Omental fat pad (tissue), 4 donors: Measurements from ENCODE around the gene CYP4F22. TPM values are rescaled to one million over a fixed set of nuclear protein-coding genes. Genes with fewer than 3 reads are reported as not detected.
"Not testable (repeated sequence)": the region's sequence is repeated elsewhere in the genome, so short reads cannot be mapped to it uniquely, and the experiment has no call there.

Experiments
- ATAC-seq: fragments of 150-250 bp; one replicate; pipeline ENCODE4 v1.9.1; 2016; ENCODE audit warnings: mild to moderate bottlenecking, moderate library complexity; ENCODE audit not compliant: low FRiP score
- DNase-seq: peaks from one replicate; pipeline ENCODE4 v3.0.0-alpha.2; 2019; ENCODE audit warnings: low spot score
- total RNA-seq, 4 donors: library from RNA; depleted of rRNA; stranded (reverse); fragments of >200 nt; gene quantifications; one replicate each; pipeline ENCODE4 v1.1.0, GENCODE V29; 2016
- TF ChIP-seq, protein P1 (sequence below), 3 donors: fragments of 450-650 bp; IDR thresholded peaks; one replicate each; pipeline ENCODE4 v1.5.1; 2016 to 2017; ENCODE audit warnings: antibody characterized with exemption in 3 of 3, mild to moderate bottlenecking in 3 of 3, moderate library complexity in 2 of 3

The CYP4F22 gene
- total RNA-seq, 4 donors from 2014 or later, result 0.36 to 1.3 TPM; not detected in 2

DNA sequence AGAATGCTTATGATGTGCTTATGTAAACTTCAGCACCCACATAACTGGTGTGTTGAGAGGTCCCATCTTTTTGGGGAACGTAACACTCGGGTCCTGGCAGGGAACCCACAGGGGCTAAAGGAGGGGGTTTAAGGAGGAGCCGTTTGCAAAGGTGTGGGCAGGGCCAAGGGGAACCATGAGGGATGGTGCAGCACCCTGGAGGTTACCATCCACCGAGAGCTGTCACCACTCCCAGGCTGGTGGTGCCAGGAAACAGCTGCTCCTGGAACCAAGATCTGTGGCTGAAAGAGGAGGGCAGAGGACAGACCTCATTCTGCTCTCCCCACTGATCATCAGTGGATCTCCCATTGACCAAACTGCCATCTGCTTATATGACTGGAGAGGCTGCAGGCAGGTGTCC is 83.5 kb downstream of the CYP4F22 start:
- no peak for ATAC-seq
- DNase-seq, result no peak
- TF ChIP-seq, protein P1, sequence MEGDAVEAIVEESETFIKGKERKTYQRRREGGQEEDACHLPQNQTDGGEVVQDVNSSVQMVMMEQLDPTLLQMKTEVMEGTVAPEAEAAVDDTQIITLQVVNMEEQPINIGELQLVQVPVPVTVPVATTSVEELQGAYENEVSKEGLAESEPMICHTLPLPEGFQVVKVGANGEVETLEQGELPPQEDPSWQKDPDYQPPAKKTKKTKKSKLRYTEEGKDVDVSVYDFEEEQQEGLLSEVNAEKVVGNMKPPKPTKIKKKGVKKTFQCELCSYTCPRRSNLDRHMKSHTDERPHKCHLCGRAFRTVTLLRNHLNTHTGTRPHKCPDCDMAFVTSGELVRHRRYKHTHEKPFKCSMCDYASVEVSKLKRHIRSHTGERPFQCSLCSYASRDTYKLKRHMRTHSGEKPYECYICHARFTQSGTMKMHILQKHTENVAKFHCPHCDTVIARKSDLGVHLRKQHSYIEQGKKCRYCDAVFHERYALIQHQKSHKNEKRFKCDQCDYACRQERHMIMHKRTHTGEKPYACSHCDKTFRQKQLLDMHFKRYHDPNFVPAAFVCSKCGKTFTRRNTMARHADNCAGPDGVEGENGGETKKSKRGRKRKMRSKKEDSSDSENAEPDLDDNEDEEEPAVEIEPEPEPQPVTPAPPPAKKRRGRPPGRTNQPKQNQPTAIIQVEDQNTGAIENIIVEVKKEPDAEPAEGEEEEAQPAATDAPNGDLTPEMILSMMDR (IDR thresholded peaks at IDR 0.05), result no peak

- ATAC-seq, DNase-seq: not testable (repeated sequence)
Observed at GRCh38 chr19:15592506-15592905, 84.2 kb downstream of the CYP4F22 start.

DNA sequence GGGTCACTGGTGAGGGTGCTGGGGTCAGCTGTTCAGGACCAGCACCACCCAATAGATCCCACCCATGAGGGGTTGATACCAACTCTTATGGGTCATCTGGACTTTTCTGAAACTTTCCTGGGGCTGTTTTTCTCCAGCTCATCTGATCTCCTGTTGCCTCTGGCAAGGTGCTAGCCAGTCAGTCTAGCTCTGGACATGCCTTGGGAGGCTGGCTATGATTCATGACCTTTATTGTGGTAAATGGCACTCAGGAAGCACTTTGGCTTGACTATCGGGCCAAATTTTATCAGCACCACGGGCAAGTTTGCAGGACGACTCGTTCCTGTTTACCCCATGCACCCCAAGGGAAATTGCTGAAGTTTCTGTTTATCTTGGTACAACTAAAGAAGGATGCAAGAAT is 85.4 kb downstream of the CYP4F22 start:
- not testable (repeated sequence) for DNase-seq, ATAC-seq

DNA sequence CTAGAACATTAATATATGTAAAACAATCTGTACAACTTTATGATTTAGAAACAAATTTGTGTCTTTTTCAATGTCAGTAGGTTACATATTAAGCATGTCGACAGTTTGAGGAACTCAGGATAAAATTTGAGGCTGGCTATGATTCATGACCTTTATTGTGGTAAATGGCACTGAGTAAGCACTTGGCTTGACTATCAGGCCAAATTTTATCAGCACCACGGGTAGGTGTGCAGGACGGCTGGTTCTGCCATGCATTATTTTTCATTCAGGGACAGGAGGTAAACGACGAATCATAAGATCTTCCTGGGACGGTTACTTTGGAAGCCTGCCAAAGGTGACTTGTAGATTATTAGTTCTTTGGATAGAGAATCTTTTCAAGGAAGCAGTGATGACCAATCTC is 86.7 kb downstream of the CYP4F22 start:
- TF ChIP-seq, protein P1 (IDR thresholded peaks at IDR 0.05), result no peak

More for the DNA sequence above, 86.7 kb downstream of the CYP4F22 start:
- ATAC-seq, result no peak
- DNase-seq, result no peak

Other genes with a start within 250 kb of the CYP4F22 start
- 10 to 100 TPM; 22.6 to 49.1 (median 30.1) TPM for gene BRD4, start 176.0 kb upstream of the CYP4F22 start, total RNA-seq
- 10 to 100 TPM; 17.5 to 45.6 (median 22.8) TPM for gene AKAP8, start 128.7 kb upstream of the CYP4F22 start, total RNA-seq
- 100 to 1,000 TPM in 1 of 4 donors, 10 to 100 TPM in 3; 52.2 to 141 (median 79.5) TPM for gene AKAP8L, start 89.5 kb upstream of the CYP4F22 start, total RNA-seq
- gene WIZ, start 58.6 kb upstream of the CYP4F22 start, total RNA-seq, result 10 to 100 TPM; 17.4 to 41.8 (median 33.6) TPM
- 1 to 10 TPM; 2.0 to 6.9 (median 3.6) TPM for gene RASAL3, start 44.0 kb upstream of the CYP4F22 start, total RNA-seq
- gene PGLYRP2, start 29.0 kb upstream of the CYP4F22 start, total RNA-seq, result not detected
- not detected for gene CYP4F8, start 106.7 kb downstream of the CYP4F22 start, total RNA-seq
- gene CYP4F3, start 132.4 kb downstream of the CYP4F22 start, total RNA-seq, result 10 to 100 TPM in 1 of 4 donors, 1 to 10 TPM in 2, under 1 TPM in 1; 0.31 to 11.5 (median 1.5) TPM
- gene CYP4F12, start 164.6 kb downstream of the CYP4F22 start, total RNA-seq, result 10 to 100 TPM in 2 of 4 donors, 1 to 10 TPM in 2; 3.0 to 58.6 (median 11.9) TPM
- not detected for gene OR10H2, start 219.5 kb downstream of the CYP4F22 start, total RNA-seq
- not detected for gene OR10H3, start 229.5 kb downstream of the CYP4F22 start, total RNA-seq